Caco-2 (cell line): Measurements from ENCODE around the gene NPHP3. TPM values are rescaled to one million over a fixed set of nuclear protein-coding genes. Genes with fewer than 3 reads are reported as not detected.

ENCODE experiments used
- BruUV-seq: library from RNA; stranded (reverse); fragments of 400-500 nt; replicated peaks from 2 replicates; lab custom pipeline; 2021; lab: Mats Ljungman, UMichigan
- CTCF ChIA-PET: fragments of 300-600 bp; sonication (Branson Sonifier 250); formaldehyde crosslinking; loops from one replicate; lab custom pipeline; 2022; ENCODE audit warnings: antibody characterized with exemption; lab: Charles Lee
- POLR2A ChIA-PET: fragments of 300-600 bp; sonication (Branson Sonifier 250); formaldehyde crosslinking; loops from one replicate; lab custom pipeline; 2022; ENCODE audit warnings: antibody characterized with exemption; lab: Charles Lee
- DNase-seq, 2 experiments: peaks; one replicate each; pipeline versions ENCODE4 v3.0.0 to v3.0.0-alpha.2; 2020 to 2022
- H3K27me3 ChIP-seq: replicated peaks from 2 replicates; pipeline ENCODE4 v1.6.0; 2011; ENCODE audit warnings: low read length; ENCODE audit not compliant: control insufficient read depth, insufficient read depth
- H3K36me3 ChIP-seq: 2 replicates; pipeline ENCODE4 v1.5.1; 2011; ENCODE audit warnings: low read length; ENCODE audit not compliant: control insufficient read depth, insufficient read depth
- H3K4me1 ChIP-seq: fragments of 250-450 bp; sonication (Bioruptor Pico); 2 replicates; pipeline ENCODE4 v1.5.1; 2020; ENCODE audit warnings: mild to moderate bottlenecking
- H3K4me3 ChIP-seq: 2 replicates; pipeline ENCODE4 v1.5.1; 2011; ENCODE audit warnings: low read depth, mild to moderate bottlenecking, control low read depth, low read length
- H3K9me3 ChIP-seq: fragments of 250-450 bp; sonication (Bioruptor Pico); 2 replicates; pipeline ENCODE4 v1.5.1; 2020; ENCODE audit warnings: mild to moderate bottlenecking, moderate library complexity
- H3K27ac Mint-ChIP-seq: one replicate; pipeline ENCODE4 v1.8.0; 2022; ENCODE audit warnings: mixed read lengths; ENCODE audit not compliant: unreplicated experiment
- H3K27me3 Mint-ChIP-seq: one replicate; pipeline ENCODE4 v1.8.0; 2022; ENCODE audit warnings: mixed read lengths; ENCODE audit not compliant: insufficient read depth, unreplicated experiment
- H3K36me3 Mint-ChIP-seq: one replicate; pipeline ENCODE4 v1.8.0; 2022; ENCODE audit warnings: mild to moderate bottlenecking, mixed read lengths; ENCODE audit not compliant: insufficient read depth, unreplicated experiment
- H3K4me1 Mint-ChIP-seq: one replicate; pipeline ENCODE4 v1.8.0; 2022; ENCODE audit warnings: low read depth, mixed read lengths; ENCODE audit not compliant: unreplicated experiment
- H3K4me3 Mint-ChIP-seq: one replicate; pipeline ENCODE4 v1.8.0; 2022; ENCODE audit warnings: mild to moderate bottlenecking, moderate library complexity, mixed read lengths; ENCODE audit not compliant: unreplicated experiment
- H3K9me3 Mint-ChIP-seq: one replicate; pipeline ENCODE4 v1.8.0; 2022; ENCODE audit warnings: mixed read lengths; ENCODE audit not compliant: unreplicated experiment
- intact Hi-C: fragments of 100-400 bp; cut with micrococcal nuclease; formaldehyde crosslinking; loops from one replicate; pipeline ENCODE4 v1.10.0; 2022; ENCODE audit not compliant: unreplicated experiment
- total RNA-seq: library from RNA; stranded (reverse); gene quantifications from 2 replicates; pipeline ENCODE4 v1.2.3, GENCODE V29; 2022
- TF ChIP-seq, protein P1 (sequence below), 2 experiments: fragments of 200-600 bp in 1 of 2; IDR thresholded peaks; 1 replicate in 1 of 2; 2 replicates in 1 of 2; pipeline versions ENCODE4 v1.5.1 to v1.8.0; 2011 to 2022; ENCODE audit warnings: antibody characterized with exemption in 1 of 2, control low read depth in 1 of 2, inconsistent platforms in 1 of 2, low read depth in 1 of 2, low read length in 1 of 2, mild to moderate bottlenecking in 1 of 2, moderate library complexity in 1 of 2; ENCODE audit not compliant: insufficient read depth in 1 of 2, severe bottlenecking in 1 of 2, unreplicated experiment in 1 of 2

The NPHP3 gene
- total RNA-seq, 1 experiment from 2014 or later = 16.9 TPM

DNA sequence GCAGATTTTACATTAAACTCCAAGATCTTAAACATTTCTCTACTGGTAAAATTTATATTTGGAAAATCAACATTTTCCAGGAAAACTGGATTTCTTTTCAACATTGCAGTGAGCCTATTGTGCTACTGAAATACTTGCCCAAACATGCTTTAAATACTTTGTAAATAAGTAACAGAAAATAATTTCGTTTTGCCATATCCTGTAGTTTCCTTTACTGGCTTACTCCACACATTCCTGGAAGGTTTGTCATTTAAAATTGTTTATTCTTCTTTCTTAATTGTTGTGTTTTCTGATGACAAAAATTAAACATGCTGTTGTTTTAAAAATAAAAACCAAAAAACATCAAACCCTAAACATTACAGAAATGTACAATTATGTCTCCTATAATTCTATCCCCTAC, 84.6 kb downstream of the NPHP3 start:
- Histone ChIP-seq H3K4me3 (no peak overlapping the region), H3K36me3 (no peaks in the 10 kb centered on the region), H3K4me1 (no peaks in the 10 kb centered on the region), H3K9me3 (no peaks in the 10 kb centered on the region), H3K27me3 (no peaks in the 10 kb centered on the region)
- TF ChIP-seq, protein P1, sequence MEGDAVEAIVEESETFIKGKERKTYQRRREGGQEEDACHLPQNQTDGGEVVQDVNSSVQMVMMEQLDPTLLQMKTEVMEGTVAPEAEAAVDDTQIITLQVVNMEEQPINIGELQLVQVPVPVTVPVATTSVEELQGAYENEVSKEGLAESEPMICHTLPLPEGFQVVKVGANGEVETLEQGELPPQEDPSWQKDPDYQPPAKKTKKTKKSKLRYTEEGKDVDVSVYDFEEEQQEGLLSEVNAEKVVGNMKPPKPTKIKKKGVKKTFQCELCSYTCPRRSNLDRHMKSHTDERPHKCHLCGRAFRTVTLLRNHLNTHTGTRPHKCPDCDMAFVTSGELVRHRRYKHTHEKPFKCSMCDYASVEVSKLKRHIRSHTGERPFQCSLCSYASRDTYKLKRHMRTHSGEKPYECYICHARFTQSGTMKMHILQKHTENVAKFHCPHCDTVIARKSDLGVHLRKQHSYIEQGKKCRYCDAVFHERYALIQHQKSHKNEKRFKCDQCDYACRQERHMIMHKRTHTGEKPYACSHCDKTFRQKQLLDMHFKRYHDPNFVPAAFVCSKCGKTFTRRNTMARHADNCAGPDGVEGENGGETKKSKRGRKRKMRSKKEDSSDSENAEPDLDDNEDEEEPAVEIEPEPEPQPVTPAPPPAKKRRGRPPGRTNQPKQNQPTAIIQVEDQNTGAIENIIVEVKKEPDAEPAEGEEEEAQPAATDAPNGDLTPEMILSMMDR (IDR thresholded peaks at IDR 0.05; ENCODE audit: insufficient read depth in 1 of 2, low read depth in 1 of 2, low read length in 1 of 2, severe bottlenecking in 1 of 2, unreplicated experiment in 1 of 2) = no peak
- Mint-ChIP-seq H3K27ac (no peak overlapping the region), H3K4me3 (no peak overlapping the region), H3K9me3 (no peaks in the 10 kb centered on the region), H3K4me1 (no peaks in the 10 kb centered on the region), H3K36me3 (peaks cover 12% of the 10 kb centered on the region), H3K27me3 (no peaks in the 10 kb centered on the region)
- ChIA-PET CTCF (no interaction called here), POLR2A (no interaction called here)
- intact Hi-C loops = no loop called here
- no peak for DNase-seq
- BruUV-seq = no TSS peak

DNA sequence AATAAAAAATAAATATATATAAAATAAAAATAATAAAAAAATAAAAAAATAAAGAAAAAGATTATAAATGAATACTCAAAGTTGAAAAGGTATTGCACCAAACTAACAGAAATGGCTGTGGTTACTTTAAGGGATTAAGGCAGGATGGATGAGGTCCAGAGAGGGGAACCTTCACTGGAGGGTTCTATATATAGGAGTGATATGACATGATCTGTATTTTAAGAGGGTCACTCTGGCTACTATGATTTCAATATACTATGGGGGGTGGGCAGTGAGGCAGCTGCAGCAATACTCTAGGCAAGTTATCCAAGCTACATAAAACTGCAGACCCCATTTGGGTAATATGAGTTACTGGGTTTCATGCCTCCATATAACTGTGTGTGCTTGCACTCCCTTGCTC, 87.2 kb downstream of the NPHP3 start:
- intact Hi-C loops = no loop called here
- Mint-ChIP-seq H3K27ac (no peak overlapping the region), H3K9me3 (no peaks in the 10 kb centered on the region), H3K4me3 (no peak overlapping the region), H3K36me3 (peaks cover 2% of the 10 kb centered on the region), H3K4me1 (no peaks in the 10 kb centered on the region), H3K27me3 (no peaks in the 10 kb centered on the region)
- Histone ChIP-seq H3K27me3 (no peaks in the 10 kb centered on the region), H3K4me1 (no peaks in the 10 kb centered on the region), H3K4me3 (no peak overlapping the region), H3K9me3 (no peaks in the 10 kb centered on the region), H3K36me3 (no peaks in the 10 kb centered on the region)
- no peak for DNase-seq
- ChIA-PET POLR2A (no interaction called here), CTCF (no interaction called here)
- no TSS peak for BruUV-seq
- TF ChIP-seq, protein P1 (IDR thresholded peaks at IDR 0.05; ENCODE audit: insufficient read depth in 1 of 2, low read depth in 1 of 2, low read length in 1 of 2, severe bottlenecking in 1 of 2, unreplicated experiment in 1 of 2) = no peak

Other genes with a start within 250 kb of the NPHP3 start
- not detected in 2 replicates for gene ACKR4, start 125.1 kb downstream of the NPHP3 start, total RNA-seq
- gene ACAD11, start 62.6 kb downstream of the NPHP3 start, total RNA-seq = 25.8 and 33.0 TPM in 2 replicates
- 42.1 and 47.6 TPM in 2 replicates for gene UBA5, start 62.1 kb downstream of the NPHP3 start, total RNA-seq